B cell (primary cell): ENCODE results near the gene CCL20. TPM values are rescaled to one million over a fixed set of nuclear protein-coding genes. Genes with fewer than 3 reads are reported as not detected.

Source experiments
- ATAC-seq: fragments of 200-7000 bp; cut with Tn5 transposase; one replicate; pipeline ENCODE4 v1.10.0; 2021; ENCODE audit warnings: low read depth, mild to moderate bottlenecking, moderate number of reproducible peaks, moderate library complexity
- CTCF ChIA-PET: fragments of 350-600 bp; sonication (Branson Sonifier 250); formaldehyde crosslinking; loops from one replicate; lab custom pipeline; 2021; ENCODE audit warnings: antibody characterized with exemption, inconsistent platforms; lab: Charles Lee
- POLR2A ChIA-PET: fragments of 350-600 bp; sonication (Branson Sonifier 250); formaldehyde crosslinking; loops from one replicate; lab custom pipeline; 2021; ENCODE audit warnings: antibody characterized with exemption; lab: Charles Lee
- DNase-seq: peaks from one replicate; pipeline ENCODE4 v3.0.0; 2013
- H2AFZ ChIP-seq: 2 replicates; pipeline ENCODE4 v1.6.1; 2012; ENCODE audit warnings: mild to moderate bottlenecking, low read depth, low read length; ENCODE audit not compliant: insufficient read depth, poor library complexity, severe bottlenecking
- H3K27ac ChIP-seq, 2 donors: 1 replicate in 1 of 2; 2 replicates in 1 of 2; pipeline ENCODE4 v1.5.1; 2012 to 2013; ENCODE audit warnings: low read length in 2 of 2, mild to moderate bottlenecking in 2 of 2, moderate library complexity in 1 of 2
- H3K27me3 ChIP-seq, 4 experiments: fragments of 200-600 bp in 1 of 4; sonication (generic) in 1 of 4; replicated peaks in 1 of 4; 1 replicate in 2 of 4; 2 replicates in 2 of 4; pipeline versions ENCODE4 v1.6.1 to v1.7.0; 2013 to 2016; ENCODE audit warnings: low read length in 3 of 4, mild to moderate bottlenecking in 2 of 4, mixed read lengths in 1 of 4, moderate library complexity in 1 of 4; ENCODE audit not compliant: insufficient read depth in 4 of 4, control insufficient read depth in 3 of 4; ENCODE audit errors: control extremely low read depth in 1 of 4
- H3K36me3 ChIP-seq, 2 experiments: replicated peaks in 1 of 2; 1 replicate in 1 of 2; 2 replicates in 1 of 2; pipeline versions ENCODE4 v1.6.1 to v1.7.1; 2013; ENCODE audit warnings: low read length in 1 of 2; ENCODE audit not compliant: insufficient read depth in 2 of 2, control insufficient read depth in 1 of 2; ENCODE audit errors: control extremely low read depth in 1 of 2, extremely low read depth in 1 of 2
- H3K4me1 ChIP-seq, 2 donors: fragments of 200-600 bp in 1 of 2; sonication (generic) in 1 of 2; 1 replicate in 1 of 2; 2 replicates in 1 of 2; pipeline versions ENCODE4 v1.5.1 to v1.6.1; 2013 to 2017; ENCODE audit warnings: low read length in 2 of 2; ENCODE audit not compliant: control insufficient read depth in 2 of 2, insufficient read depth in 2 of 2
- H3K4me2 ChIP-seq: replicated peaks from 2 replicates; pipeline ENCODE3; 2012; ENCODE audit warnings: mild to moderate bottlenecking, low read depth, low read length; ENCODE audit not compliant: poor library complexity, severe bottlenecking
- H3K4me3 ChIP-seq, 5 experiments: fragments of 200-600 bp in 1 of 5; sonication (generic) in 1 of 5; 1 replicate in 3 of 5; 2 replicates in 2 of 5; pipeline versions ENCODE4 v1.5.1 to v1.7.0; 2011 to 2016; ENCODE audit warnings: low read length in 4 of 5, mild to moderate bottlenecking in 4 of 5, low read depth in 2 of 5, control low read depth in 1 of 5, moderate library complexity in 1 of 5; ENCODE audit not compliant: insufficient read depth in 1 of 5; ENCODE audit errors: control extremely low read depth in 1 of 5, extremely low read depth in 1 of 5
- H3K79me2 ChIP-seq: fragments of 200-600 bp; sonication (generic); one replicate; pipeline ENCODE4 v1.6.0; 2016; ENCODE audit warnings: low read length; ENCODE audit not compliant: control insufficient read depth, insufficient read depth
- H3K9ac ChIP-seq: fragments of 200-600 bp; sonication (generic); 2 replicates; pipeline ENCODE4 v1.6.1; 2017; ENCODE audit warnings: mild to moderate bottlenecking, low read length, moderate library complexity
- H3K9me3 ChIP-seq, 3 donors: one replicate each; pipeline versions ENCODE4 v1.6.1 to v1.7.1; 2013; ENCODE audit warnings: low read length in 2 of 3; ENCODE audit not compliant: control insufficient read depth in 2 of 3, insufficient read depth in 1 of 3; ENCODE audit errors: control extremely low read depth in 1 of 3
- H4K20me1 ChIP-seq: 2 replicates; pipeline ENCODE4 v1.6.0; 2012; ENCODE audit warnings: mild to moderate bottlenecking, low read length; ENCODE audit not compliant: insufficient read depth, control insufficient read depth, poor library complexity, severe bottlenecking
- H3K27ac Mint-ChIP-seq: one replicate; pipeline ENCODE4 v1.8.0; 2021; ENCODE audit warnings: mixed read lengths
- H3K27me3 Mint-ChIP-seq: one replicate; pipeline ENCODE4 v1.8.0; 2021; ENCODE audit warnings: mixed read lengths
- H3K4me1 Mint-ChIP-seq: one replicate; pipeline ENCODE4 v1.8.0; 2021; ENCODE audit warnings: mixed read lengths
- H3K4me3 Mint-ChIP-seq: one replicate; pipeline ENCODE4 v1.8.0; 2021; ENCODE audit warnings: mixed read lengths
- H3K9me3 Mint-ChIP-seq: one replicate; pipeline ENCODE4 v1.8.0; 2022; ENCODE audit warnings: mixed read lengths; ENCODE audit not compliant: insufficient read depth
- CTCF ChIP-seq: fragments of 200-600 bp; IDR thresholded peaks from one replicate; pipeline ENCODE4 v1.8.0; 2022; ENCODE audit warnings: antibody characterized with exemption, mild to moderate bottlenecking
- EZH2 ChIP-seq: IDR thresholded peaks from 2 replicates; pipeline ENCODE4 v1.6.1; 2012; ENCODE audit warnings: borderline replicate concordance, low read depth, mild to moderate bottlenecking, moderate library complexity, low read length; ENCODE audit not compliant: insufficient read depth, poor library complexity, severe bottlenecking
- WGBS: methylation state at CpG from one replicate; pipeline ENCODE4 v1.1.5; 2013; ENCODE audit warnings: missing lambda C conversion rate; ENCODE audit not compliant: insufficient coverage; 5-methylcytosine and 5-hydroxymethylcytosine counted together
- intact Hi-C: fragments of 100-400 bp; cut with micrococcal nuclease; formaldehyde crosslinking; loops from one replicate; pipeline ENCODE4 v1.10.0; 2022
- polyA plus RNA-seq: library from polyadenylated mRNA; depleted of rRNA; stranded (reverse); fragments of >200 nt; gene quantifications from 2 replicates; pipeline ENCODE4 v1.2.3, GENCODE V29; 2012
- total RNA-seq, 2 donors: library from RNA; stranded (reverse); fragments of 120-200 nt in 1 of 2; gene quantifications; 1 replicate in 1 of 2; 2 replicates in 1 of 2; pipeline versions ENCODE4 v1.2.3 to v1.2.4, GENCODE V29; 2013 to 2022

Gene CCL20
- total and polyA plus RNA-seq, 2 donors (not counting 1 experiment from before 2014, with no cell fraction given), result 0.31 TPM; not detected in 1

GRCh38 chr2:227817336-227817735 lies 3.7 kb downstream of the CCL20 start:
- H3K9me3 Mint-ChIP-seq, result no peaks in the 10 kb centered on the region
- no peak for DNase-seq
- Histone ChIP-seq H3K79me2 (no peaks in the 10 kb centered on the region), H3K4me1 (no peaks in the 10 kb centered on the region), H3K27ac (no peak overlapping the region), H3K4me3 (no peak overlapping the region), H3K36me3 (no peaks in the 10 kb centered on the region), H3K4me2 (no peak overlapping the region), H4K20me1 (no peaks in the 10 kb centered on the region), H2AFZ (no peak overlapping the region), H3K9me3 (peaks cover 0 to 3% (median 0%) of the 10 kb centered on the region in 3 donors), H3K27me3 (peaks cover 0 to 4% (median 2%) of the 10 kb centered on the region in 4 experiments), H3K9ac (no peak overlapping the region)
- peaks cover 27% of the 10 kb centered on the region for H3K27me3 Mint-ChIP-seq
- CTCF ChIA-PET, result no interaction called here
- POLR2A ChIA-PET, result no interaction called here
- TF ChIP-seq CTCF (no peak), EZH2 (no peak)
- WGBS, result no CpG with 5 or more reads among the region's 1 CpG
- no peak overlapping the region for H3K27ac Mint-ChIP-seq
- H3K4me3 Mint-ChIP-seq, result no peak overlapping the region
- ATAC-seq, result no peak
- H3K4me1 Mint-ChIP-seq, result no peaks in the 10 kb centered on the region
- intact Hi-C loops, result no loop called here

- intact Hi-C loops, result no loop called here
- Histone ChIP-seq H2AFZ (no peak overlapping the region), H3K4me2 (no peak overlapping the region), H3K4me3 (no peak overlapping the region), H3K9me3 (peaks cover 0 to 3% (median 0%) of the 10 kb centered on the region in 3 donors), H3K79me2 (no peaks in the 10 kb centered on the region), H3K27me3 (peaks cover 0 to 4% (median 2%) of the 10 kb centered on the region in 4 experiments), H4K20me1 (no peaks in the 10 kb centered on the region), H3K9ac (no peak overlapping the region), H3K27ac (no peak overlapping the region), H3K36me3 (no peaks in the 10 kb centered on the region), H3K4me1 (no peaks in the 10 kb centered on the region)
- no peak overlapping the region for H3K27ac Mint-ChIP-seq
- ChIA-PET POLR2A (no interaction called here), CTCF (no interaction called here)
- no peaks in the 10 kb centered on the region for H3K9me3 Mint-ChIP-seq
- TF ChIP-seq CTCF, result no peak
- no peak for TF ChIP-seq EZH2
- DNase-seq (no peak), ATAC-seq (no peak)
- 65% methylated on average over 7 of the region's 10 CpGs for WGBS
- H3K4me1 Mint-ChIP-seq, result no peaks in the 10 kb centered on the region
- no peak overlapping the region for H3K4me3 Mint-ChIP-seq
- peaks cover 27% of the 10 kb centered on the region for H3K27me3 Mint-ChIP-seq
Measured at GRCh38 chr2:227817850-227818674, 4.4 kb downstream of the CCL20 start.
